ENCODE measurements around the gene HNRNPL.

DNA sequence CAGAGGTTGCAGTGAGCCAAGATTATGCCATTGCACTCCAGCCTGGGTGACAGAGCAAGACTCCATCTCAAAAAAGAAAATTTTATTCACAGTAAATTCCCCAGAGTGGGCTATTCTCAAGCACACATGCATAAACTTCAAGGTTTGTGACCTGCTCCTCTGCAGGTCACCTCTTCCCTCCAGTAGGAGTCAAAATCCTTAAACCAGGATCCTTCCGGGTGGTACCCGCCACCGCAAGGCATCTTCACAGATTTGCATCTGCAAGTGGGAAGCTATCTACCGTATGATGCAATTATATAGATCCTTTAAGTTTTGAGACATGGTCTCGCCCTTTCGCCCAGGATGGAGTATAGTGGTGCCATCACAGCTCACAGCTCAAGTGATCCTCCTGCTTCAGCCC lies 15.2 kb downstream of the HNRNPL start:
- TF ChIP-seq, protein P1, sequence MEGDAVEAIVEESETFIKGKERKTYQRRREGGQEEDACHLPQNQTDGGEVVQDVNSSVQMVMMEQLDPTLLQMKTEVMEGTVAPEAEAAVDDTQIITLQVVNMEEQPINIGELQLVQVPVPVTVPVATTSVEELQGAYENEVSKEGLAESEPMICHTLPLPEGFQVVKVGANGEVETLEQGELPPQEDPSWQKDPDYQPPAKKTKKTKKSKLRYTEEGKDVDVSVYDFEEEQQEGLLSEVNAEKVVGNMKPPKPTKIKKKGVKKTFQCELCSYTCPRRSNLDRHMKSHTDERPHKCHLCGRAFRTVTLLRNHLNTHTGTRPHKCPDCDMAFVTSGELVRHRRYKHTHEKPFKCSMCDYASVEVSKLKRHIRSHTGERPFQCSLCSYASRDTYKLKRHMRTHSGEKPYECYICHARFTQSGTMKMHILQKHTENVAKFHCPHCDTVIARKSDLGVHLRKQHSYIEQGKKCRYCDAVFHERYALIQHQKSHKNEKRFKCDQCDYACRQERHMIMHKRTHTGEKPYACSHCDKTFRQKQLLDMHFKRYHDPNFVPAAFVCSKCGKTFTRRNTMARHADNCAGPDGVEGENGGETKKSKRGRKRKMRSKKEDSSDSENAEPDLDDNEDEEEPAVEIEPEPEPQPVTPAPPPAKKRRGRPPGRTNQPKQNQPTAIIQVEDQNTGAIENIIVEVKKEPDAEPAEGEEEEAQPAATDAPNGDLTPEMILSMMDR (IDR thresholded peaks at IDR 0.05; ENCODE audit: low read depth, low read length, poor library complexity, severe bottlenecking), result no peak
- no peak for TF ChIP-seq EZH2phosphoT487 (IDR thresholded peaks at IDR 0.05; ENCODE audit: borderline replicate concordance, low read length)
